RKO (cell line): ENCODE data around the gene ZNF462.

Experiments used
- DNase-seq: peaks from one replicate; pipeline ENCODE4 v3.0.0-alpha.2; 2016; ENCODE audit warnings: low spot score

Gene ZNF462

DNA sequence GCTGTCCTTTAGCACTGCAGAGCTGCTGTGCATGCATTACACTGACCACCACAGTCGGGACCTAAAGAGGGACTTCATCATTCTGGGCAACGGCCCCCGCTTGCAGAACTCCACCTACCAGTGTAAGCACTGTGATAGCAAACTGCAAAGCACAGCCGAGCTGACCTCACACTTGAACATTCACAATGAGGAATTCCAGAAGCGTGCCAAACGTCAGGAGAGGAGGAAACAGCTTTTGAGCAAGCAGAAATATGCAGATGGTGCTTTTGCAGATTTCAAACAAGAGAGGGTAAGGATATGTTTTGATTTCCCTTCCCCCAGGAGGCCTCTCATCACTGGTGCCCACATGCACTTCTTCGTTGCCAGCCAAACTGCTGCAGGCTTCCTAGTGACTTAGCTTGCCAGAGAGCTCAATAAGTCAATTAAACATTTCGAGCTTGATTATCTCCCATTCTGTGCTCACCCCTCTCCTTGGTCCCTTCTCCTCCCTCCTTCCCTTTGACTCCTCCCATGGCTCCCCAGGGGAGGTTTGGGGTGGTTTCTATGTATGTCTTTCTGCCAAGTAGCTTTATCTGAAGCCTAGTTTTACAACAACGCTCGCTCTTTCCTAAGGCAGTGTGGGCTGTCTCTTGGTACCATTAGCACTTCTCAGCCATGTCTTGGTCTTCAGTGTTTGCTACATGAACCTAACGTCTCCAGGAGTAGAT is 66.7 kb downstream of the ZNF462 start:
- no peak for DNase-seq

DNA sequence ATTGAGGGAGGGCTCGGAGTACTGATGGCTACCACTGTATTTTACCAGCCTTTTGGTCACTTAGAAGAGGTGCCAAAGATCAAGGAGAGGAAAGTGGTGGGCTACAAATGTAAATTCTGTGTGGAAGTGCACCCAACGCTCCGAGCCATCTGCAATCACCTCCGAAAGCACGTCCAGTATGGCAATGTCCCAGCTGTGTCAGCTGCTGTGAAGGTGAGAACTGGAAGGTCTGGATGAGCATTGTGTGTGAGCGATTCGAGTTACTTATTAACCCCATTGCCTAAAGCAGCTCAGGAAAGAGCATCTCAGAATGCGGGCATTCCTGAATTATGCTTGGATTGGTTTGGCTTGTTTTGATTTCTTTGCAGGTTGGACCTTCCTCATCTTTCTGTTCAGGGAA is 67.5 kb downstream of the ZNF462 start:
- DNase-seq = no peak

DNA sequence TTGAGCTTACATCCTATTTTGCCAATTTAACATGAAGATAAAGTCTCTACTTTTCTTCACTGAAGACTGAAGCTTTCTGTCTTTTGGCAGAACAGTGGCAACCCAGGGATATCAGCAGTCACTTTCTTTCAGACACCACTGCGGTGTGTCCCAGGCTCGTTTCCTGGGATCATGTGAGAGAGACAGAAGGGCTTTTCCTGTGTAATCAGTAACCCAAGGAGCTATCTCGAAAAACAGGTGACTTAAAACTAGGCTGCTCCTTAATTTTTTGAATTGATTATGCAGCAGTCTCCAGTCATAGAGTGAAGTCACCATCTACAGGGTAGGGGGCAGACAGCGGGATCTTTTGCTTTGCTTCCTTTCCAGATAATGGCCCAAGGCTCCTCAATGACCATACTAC is 68.5 kb downstream of the ZNF462 start:
- DNase-seq = no peak

DNA sequence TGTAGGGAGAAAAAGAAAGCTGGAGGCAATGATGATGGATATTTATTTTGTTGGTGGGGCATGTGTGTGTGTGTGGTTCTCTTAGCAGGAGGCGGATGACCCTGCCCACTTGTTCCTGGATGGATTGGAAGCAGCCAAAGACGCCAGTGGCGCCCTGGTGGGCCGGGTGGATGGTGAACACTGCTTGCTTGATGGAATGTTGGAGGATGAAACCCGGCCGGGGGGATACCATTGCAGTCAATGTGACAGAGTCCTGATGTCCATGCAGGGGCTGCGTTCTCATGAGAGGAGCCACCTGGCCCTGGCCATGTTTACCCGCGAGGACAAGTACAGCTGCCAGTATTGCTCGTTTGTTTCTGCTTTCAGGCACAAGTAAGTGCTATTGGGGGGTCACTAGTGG is 69.2 kb downstream of the ZNF462 start:
- DNase-seq = no peak

DNA sequence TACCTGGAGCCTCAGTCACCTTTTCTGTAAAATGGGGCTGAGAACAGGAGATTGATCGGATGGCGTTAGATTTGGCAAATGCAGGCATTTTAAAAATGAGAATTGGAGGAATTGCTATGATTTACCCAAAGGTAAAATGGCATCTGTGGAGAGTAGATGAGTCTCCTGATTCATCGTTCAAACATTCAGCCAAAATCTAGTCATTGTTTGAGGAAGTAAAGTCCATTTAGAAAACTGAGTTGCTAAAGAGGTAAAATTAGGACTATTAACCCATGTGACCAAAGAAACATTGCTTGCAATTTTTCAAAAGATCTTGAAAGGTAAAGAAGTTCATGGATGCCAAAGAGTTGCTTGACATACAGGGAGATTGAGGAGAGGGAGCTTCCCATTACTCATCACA is 69.7 kb downstream of the ZNF462 start:
- no peak for DNase-seq

DNA sequence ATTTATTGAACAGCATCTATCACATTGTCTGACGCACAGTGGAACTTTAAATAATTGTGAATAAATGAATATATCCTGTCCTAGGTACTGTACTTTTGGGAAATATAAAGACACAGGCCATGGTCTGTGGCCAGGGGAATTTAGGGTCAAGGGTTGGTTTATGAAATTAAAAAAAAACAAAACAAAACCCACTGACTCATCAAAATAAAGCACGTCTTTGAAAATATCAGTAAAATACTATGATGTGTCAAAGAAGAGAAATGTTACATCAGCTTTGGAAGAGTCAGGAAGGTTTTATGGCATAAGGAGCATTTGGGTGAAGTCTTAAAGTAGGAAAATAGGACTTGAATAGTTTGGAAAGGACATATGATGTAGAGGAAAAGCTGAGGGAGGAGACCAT is 70.5 kb downstream of the ZNF462 start:
- no peak for DNase-seq

DNA sequence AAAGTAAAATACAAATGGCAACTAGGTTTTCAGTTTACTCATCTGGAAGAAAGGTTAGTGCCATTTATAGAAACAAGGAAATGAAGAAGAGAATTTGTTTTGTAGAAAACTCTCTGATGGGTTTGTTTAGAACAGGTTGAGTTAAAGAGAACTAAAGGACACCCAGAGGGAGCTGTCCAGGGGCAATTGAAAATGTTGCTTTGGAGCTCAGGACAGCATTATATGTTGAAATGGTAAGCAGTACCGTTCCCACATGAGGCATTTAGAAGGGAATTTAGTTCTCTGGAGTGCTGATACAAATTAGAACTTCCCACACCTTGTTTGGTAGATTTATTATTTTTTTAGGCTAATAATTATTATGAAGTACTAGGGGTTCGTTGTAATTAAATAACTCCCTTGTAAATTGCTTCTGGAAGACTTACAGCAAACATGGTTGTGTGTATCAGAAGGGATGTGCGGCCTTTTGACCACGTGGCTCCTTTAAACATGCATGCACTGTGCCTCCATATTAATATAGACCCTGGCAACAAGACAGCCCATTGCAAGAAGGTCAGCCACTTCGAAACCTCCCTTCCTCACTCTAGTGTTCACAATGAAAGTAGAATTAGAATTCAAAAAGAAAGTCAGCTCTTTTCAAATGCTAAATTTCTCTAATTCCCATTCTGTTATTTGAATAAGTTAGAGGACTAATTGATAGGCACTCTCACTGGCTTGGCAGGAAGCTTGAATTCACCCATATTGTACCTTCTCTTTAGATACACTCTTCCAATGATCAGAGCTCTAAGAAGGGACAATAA is 71.7 kb downstream of the ZNF462 start:
- DNase-seq = no peak

DNA sequence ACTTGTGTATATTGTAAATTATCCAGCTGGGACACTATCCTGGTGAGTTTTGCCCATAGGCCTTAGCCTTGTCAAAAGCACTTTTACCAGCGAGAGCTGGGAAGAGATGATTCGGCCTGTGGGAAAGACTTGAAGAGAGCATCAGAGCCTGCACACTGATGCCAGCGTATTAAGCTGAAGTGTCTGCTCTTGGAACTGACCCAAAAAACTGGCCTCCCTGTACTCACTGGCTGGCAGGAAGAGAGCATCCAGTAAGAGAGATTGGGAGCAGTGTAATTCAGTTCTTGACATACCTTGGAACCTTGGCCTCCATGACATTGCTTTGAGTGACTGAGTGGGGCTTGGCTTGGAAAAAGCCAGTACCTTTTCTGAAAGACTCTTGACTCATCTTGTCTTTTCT is 73.7 kb downstream of the ZNF462 start:
- no peak for DNase-seq

DNA sequence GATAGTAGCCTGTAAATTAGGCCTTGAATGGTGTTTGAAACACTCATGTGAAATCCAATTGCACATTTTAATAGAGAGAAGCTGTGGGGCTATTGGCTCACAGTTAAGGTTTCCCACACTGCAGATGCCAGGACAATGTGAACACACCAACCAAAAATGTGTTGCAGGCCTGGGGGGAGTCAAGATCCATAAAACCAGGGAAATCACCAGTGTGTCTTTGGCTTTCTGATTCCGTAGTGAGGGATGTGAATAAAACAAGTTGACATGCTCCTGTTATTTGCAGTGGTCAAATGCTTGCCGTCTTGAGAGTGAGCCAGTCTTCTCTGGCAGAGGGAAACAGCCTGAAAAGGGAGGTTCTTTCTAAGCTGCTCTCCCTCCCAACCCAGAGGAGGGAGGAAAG is 79.0 kb downstream of the ZNF462 start:
- DNase-seq = no peak

DNA sequence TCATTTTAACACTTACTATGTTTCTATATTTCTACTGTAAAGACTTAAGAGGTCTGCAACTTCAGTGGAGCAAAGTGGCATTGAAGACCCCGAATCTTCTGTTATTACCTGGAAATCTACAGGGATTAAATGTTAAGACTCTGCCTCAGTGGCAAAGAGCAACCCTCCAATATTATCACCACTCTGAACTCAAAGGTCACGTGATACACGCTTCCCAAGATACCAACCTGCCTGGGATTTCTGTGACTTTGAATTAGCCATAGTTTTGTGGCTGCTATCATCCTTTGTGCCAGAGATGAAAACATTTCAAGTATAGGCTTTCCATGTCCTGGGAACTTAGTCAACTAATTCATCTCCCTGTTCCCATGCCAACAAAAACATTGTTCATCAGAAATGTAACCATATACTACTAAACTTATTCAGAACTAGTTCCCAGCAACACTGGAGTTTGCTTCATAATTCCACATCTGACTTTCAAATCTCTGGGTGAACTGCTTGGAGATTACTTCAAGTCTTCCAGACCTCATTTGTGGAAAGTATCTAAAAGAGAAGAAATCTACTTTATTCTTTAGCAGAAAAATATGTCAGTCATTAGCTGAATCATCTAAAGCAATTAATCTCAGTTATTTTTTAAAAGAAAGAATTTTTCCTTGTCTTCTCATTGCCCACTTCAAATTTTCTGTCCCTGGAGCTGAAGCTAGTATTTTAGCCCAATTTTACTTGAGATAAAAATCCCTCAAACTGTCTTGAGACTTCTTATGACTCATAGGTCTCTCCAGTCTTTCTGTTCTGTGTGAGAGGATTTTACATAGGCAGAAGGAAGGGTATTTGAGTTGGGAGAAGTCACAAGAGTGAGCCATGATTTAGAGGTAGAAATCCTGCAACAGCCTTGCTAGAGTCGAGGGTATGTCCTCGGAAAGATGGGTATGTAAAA is 83.0 kb downstream of the ZNF462 start:
- DNase-seq = peak; percentile 21

DNA sequence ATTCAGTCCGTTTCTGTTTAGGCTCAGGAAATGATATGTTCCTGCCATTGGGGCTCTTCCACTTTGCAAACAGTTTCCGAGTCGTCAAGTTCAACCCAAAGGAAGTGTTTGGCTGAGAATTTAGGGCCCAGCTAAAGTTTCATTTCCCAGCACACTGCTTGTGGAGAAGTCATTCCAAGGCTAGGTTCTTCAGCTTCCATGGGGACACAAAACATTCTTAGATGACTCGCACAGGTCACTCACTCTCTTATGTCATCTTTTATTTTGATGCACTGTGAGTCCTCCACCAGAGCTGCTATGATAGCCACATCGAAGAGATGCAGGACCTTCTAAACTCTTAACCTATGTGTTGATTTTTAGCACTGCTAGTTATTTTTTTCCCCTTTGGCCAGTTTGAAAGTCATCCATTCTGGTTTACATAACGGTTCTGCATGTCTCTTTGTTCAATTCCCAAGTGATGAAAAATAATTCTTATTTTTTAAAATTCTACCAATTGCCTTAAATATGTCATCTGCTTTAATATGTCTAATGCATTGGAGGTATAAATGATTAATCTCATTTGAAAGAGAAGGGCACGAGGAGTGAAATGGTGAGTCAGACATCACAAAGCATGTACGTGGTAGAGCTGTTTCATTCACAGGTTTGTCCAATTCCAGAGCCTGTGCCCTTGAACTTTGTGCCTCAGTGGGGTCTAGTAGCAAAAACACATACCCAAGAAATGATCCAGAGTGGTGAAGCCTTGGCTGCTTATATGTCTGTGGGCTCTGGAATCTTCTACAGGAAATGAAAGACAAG is 84.3 kb downstream of the ZNF462 start:
- DNase-seq = peak; percentile 53

DNA sequence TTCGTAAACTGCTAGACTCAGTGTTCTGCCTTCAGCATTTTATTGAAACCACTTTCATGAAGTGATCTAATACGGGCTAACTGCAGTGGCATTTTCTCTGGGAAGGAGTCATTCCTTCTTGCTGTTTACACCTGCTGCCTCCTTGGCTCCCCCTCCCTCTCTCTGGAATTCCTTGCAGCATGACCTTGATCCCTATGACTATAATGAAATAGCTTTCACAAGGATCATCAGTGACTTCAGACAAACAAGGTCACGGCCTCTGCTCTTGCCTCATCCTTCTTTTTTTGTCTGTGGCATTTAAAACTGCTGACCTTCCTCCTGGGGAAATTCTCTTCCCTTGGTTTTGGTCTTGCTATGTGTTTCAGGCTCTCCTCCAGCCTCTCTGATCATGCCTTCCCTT is 90.2 kb downstream of the ZNF462 start:
- peak; percentile 64 for DNase-seq

DNA sequence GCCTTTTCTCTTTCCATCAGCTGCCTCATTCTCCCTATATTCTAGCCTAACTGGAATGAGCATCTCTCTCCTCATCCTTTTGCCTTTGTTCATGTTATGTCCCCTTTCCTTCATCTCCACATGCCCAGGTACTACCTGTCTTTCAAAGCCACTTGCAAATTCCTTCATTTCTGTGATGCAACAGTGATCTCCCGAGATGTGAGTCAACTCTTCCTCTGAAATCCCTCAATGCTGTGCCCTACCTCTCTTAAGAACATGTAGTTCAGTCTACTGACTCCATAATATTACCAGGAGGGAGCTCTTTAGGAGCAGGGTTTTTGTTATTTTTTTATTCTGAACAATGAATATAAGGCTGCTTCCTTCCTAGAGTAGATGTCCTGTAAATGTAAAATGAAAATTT is 91.6 kb downstream of the ZNF462 start:
- no peak for DNase-seq

DNA sequence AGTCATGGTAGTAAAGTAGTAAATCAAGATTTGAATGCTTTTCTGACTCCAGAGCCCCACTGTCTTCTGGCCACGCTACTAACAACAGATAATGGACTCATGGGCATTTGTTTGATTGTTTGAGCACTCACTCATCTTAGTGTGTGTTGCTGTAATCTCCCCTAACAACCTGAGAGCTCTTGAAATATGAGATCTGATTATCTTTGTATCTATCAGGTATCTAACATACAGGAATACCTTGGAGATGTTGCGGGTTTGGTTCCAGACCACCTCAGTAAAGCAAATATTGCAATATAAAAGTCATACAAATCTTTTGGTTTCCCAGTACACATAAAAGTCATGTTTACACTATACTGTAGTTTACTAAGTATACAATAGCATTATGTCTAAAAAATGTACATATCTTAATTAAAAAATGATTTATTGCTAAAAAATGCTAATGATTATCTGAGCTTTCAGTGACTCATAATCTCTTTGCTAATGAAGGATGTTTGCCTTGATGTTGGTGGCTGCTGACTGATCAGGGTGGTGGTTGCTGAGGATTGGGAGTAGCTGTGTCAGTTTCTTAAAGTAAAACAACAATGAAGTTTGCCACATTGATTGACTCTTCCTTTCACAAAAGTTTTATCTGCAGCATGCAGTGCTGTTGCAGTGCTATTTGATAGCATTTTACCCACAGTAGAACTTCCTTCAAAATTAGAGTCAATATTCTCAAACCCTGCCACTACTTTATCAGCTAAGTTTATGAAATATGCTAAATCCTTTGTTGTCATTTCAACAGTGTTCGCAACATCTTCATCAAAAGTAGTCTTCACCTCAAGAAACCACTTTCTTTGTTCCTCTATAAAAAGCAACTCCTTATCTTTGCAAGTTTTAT is 92.2 kb downstream of the ZNF462 start:
- DNase-seq = no peak

DNA sequence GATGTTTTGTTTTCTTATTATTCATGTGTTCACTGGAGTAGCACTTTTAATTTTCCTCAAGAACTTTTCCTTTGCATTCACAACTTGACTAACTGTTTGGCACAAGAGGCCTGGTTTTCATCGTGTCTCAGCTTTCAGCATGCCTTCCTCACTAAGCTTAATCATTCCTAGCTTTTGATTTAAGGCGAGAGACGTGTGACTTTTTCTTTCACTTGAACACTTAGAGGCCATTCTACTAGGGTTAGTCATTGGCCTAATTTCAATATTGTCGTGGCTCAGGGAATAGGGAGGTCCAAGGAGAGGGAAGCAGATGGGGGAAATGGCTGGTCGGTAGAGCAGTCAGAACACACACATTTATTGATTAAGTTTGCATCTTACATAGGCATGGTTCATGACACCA is 94.0 kb downstream of the ZNF462 start:
- DNase-seq = no peak

DNA sequence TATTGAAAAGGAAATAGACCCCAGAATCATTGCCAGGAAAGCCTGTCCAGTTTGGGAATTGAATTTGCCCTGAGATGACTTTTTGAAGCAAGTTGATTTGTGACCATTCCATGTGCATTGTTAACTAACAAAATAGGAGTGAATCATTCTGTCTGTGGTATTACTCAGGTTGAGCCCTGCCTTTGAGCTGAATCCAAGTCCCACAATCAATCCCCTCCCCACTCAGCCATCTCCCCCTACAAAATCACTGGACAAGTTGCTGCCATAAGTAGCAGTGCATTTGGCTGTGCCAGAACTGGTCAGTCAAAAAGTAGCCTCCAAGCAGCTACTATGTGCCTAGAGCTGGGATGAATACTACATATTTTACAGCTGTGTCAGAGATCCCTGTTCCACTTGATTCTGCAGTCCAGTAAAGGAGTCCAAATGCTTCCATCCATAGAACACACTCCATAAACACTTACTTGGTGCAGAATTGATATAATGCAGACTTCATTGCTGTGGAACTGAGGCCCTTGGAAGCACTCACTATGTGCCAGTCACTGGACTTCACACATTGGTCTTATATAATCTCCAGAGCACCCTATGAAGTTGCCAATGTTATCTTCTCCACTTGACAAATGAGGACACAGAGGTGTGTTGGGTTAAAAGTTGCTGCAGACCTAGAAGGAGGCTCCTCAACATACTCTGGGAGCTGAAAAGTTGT is 96.1 kb downstream of the ZNF462 start:
- peak; percentile 34 for DNase-seq

DNA sequence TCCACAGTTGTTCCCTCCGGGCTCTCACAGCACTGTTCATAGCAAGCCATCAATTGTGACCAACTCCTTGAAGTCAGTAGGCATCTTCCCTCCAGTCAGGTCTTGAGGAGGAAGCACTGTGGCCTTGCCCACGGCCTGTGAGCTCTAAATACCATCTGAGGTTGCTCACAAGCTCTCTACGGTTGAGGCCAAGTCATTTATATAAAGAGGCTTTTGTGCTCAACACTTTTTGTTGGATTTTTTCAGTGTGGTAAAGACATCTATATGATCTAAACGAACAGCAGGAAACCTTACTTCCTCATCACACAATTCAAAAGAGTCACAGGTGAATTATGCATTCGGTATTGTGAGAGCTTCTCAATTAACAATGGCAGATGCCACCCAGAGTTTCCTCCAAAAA is 97.3 kb downstream of the ZNF462 start:
- DNase-seq = no peak

DNA sequence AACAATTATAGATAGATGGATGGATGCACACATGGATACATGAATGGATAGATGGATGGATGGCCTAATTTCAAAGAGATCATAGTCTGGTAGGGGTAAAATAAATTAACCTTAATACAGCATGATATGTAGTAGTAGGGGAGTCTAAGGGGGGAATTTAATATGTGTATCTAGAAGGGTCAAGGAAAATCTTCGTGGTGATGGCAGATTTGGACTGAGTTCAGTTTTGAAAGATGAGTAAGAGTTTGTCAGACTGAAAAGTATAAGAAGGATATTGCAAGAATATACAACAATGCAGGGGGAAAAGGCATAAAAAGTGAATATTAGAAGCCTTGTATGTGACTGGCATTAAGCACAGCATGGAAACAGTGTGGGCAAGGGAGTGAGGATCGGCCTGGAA is 98.7 kb downstream of the ZNF462 start:
- DNase-seq = no peak

DNA sequence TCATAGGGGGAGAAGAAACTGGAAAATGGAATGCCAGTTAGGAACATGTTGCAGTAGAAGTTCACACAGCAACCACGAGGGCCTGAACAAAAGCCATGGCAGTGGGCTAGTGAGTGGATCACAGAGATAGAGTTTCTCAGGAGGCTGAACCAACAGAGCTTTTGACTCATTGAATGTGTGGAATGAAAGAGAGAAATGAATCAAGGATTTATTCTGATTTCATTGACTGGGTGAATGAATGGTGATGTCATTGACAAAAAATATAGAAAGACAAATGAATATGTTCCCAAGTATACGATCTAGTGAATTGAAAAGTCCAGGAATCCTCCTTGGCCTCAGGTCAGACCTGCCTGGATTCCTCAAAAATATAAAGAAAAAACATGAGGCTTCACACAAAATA is 99.2 kb downstream of the ZNF462 start:
- no peak for DNase-seq
